Measurements from ENCODE around the gene NABP1.

- TF ChIP-seq, protein P1, sequence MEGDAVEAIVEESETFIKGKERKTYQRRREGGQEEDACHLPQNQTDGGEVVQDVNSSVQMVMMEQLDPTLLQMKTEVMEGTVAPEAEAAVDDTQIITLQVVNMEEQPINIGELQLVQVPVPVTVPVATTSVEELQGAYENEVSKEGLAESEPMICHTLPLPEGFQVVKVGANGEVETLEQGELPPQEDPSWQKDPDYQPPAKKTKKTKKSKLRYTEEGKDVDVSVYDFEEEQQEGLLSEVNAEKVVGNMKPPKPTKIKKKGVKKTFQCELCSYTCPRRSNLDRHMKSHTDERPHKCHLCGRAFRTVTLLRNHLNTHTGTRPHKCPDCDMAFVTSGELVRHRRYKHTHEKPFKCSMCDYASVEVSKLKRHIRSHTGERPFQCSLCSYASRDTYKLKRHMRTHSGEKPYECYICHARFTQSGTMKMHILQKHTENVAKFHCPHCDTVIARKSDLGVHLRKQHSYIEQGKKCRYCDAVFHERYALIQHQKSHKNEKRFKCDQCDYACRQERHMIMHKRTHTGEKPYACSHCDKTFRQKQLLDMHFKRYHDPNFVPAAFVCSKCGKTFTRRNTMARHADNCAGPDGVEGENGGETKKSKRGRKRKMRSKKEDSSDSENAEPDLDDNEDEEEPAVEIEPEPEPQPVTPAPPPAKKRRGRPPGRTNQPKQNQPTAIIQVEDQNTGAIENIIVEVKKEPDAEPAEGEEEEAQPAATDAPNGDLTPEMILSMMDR (IDR thresholded peaks at IDR 0.05; ENCODE audit: borderline replicate concordance, extremely low read depth, low read length, poor library complexity, severe bottlenecking): no peak
- no peak for TF ChIP-seq EZH2 (IDR thresholded peaks at IDR 0.05; ENCODE audit: borderline replicate concordance, low read depth, low read length, severe bottlenecking)
Observed at GRCh38 chr2:191677646-191678436, at the start of gene NABP1.
